Effector memory CD8-positive, alpha-beta T cell (primary cell): ENCODE results near the gene SEC14L6.
"Not testable (repeated sequence)": the region's sequence is repeated elsewhere in the genome, so short reads cannot be mapped to it uniquely, and the experiment has no call there.

Source experiments
- ATAC-seq: fragments of 150-1000 bp; cut with Tn5 transposase; replicated peaks from 2 replicates; pipeline ENCODE4 v1.10.0; 2021; ENCODE audit warnings: mild to moderate bottlenecking, moderate library complexity
- DNase-seq, 3 experiments: peaks; one replicate each; pipeline ENCODE4 v3.0.0; 2021
- H3K27ac Mint-ChIP-seq, 2 donors: one replicate each; pipeline ENCODE4 v1.8.0; 2022; ENCODE audit warnings: mild to moderate bottlenecking in 2 of 2, mixed read lengths in 2 of 2, moderate library complexity in 2 of 2
- H3K27me3 Mint-ChIP-seq, 2 donors: one replicate each; pipeline ENCODE4 v1.8.0; 2022; ENCODE audit warnings: mixed read lengths in 2 of 2
- H3K36me3 Mint-ChIP-seq: one replicate; pipeline ENCODE4 v1.8.0; 2022; ENCODE audit warnings: mild to moderate bottlenecking, moderate library complexity, mixed read lengths; ENCODE audit not compliant: insufficient read depth
- H3K4me1 Mint-ChIP-seq, 2 donors: one replicate each; pipeline ENCODE4 v1.8.0; 2022; ENCODE audit warnings: low read depth in 2 of 2, mixed read lengths in 2 of 2
- H3K4me3 Mint-ChIP-seq, 2 donors: one replicate each; pipeline ENCODE4 v1.8.0; 2022; ENCODE audit warnings: mild to moderate bottlenecking in 2 of 2, mixed read lengths in 2 of 2, moderate library complexity in 2 of 2
- H3K9me3 Mint-ChIP-seq, 2 donors: one replicate each; pipeline ENCODE4 v1.8.0; 2022; ENCODE audit warnings: mixed read lengths in 2 of 2
- total RNA-seq, 9 experiments: gene quantifications; one replicate each; lab custom pipeline; 2026; lab: John Stamatoyannopoulos, UW

Gene SEC14L6
- total RNA-seq, result 0 to 0.50 (median 0) reads per million in 9 experiments

DNA sequence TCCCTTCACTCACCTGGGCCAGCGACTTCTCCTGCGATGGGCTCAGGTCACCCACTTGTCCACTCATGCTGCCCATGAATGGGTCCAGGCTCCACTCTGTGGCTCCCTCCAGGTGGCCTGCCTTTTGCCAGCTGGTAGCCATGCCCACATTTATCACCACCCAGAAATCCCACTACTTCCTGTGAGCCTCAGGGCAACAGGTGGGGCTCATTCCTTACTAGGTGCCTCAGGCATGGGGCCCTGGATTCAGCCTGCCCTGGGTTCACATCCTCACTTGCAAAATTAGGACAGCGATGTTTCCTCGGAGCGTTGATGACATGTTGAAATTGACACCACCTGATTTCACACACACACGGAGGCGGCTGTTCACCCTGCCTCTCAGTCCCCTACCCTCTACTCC lies at the start of gene SEC14L6:
TSS of gene SEC14L6 (minus strand) at position 126 of the 400 bp plus-strand sequence. CDS start at position 67, 59 bp downstream.
- Mint-ChIP-seq H3K36me3 (no peaks in the 10 kb centered on the region), H3K9me3 (no peaks in the 10 kb centered on the region), H3K4me1 (peaks cover 3 to 4% of the 10 kb centered on the region in 2 donors), H3K27me3 (peaks cover 54 to 68% of the 10 kb centered on the region in 2 donors), H3K27ac (no peak within 1 kb of the TSS), H3K4me3 (no peak within 1 kb of the TSS)
- ATAC-seq, result no peak
- DNase-seq, result no peak

- peaks cover 7 to 12% of the 10 kb centered on the region in 2 donors for H3K27me3 Mint-ChIP-seq
- no peaks in the 10 kb centered on the region for H3K36me3 Mint-ChIP-seq
- ATAC-seq, result no peak
These were observed 49.7 kb upstream of the SEC14L6 start for GRCh38 chr22:30596199-30596598.

DNA sequence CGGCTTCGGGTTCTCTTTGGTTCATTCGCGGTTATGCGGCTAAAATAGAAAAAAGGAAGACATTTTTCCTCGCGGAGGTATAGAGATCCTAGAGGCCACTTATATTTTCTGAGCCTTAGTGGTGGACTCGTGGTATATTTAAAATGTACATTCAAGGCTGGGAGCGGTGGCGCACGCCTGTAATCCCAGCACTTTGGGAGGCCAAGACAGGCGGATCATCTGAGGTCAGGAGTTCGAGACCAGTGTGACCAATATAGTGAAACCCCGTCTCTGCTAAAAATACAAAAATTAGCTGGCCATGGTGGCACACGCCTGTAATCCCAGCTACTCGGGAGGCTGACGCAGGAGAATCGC lies 45.8 kb upstream of the SEC14L6 start:
- not testable (repeated sequence) for DNase-seq, H3K4me3 Mint-ChIP-seq, H3K27ac Mint-ChIP-seq, ATAC-seq, H3K9me3 Mint-ChIP-seq, H3K4me1 Mint-ChIP-seq
- H3K27me3 Mint-ChIP-seq, result peaks cover 7 to 12% of the 10 kb centered on the region in 2 donors
- peaks cover 20% of the 10 kb centered on the region for H3K36me3 Mint-ChIP-seq

More at GRCh38 chr22:30596199-30596598, 49.7 kb upstream of the SEC14L6 start:
- H3K4me3 Mint-ChIP-seq, result no peak overlapping the region
- H3K4me1 Mint-ChIP-seq, result no peaks in the 10 kb centered on the region
- no peak overlapping the region for H3K27ac Mint-ChIP-seq
- H3K9me3 Mint-ChIP-seq, result no peaks in the 10 kb centered on the region
- no peak for DNase-seq

GRCh38 chr22:30591588-30592359 lies 45.2 kb upstream of the SEC14L6 start, which contains the start of gene PES1:
Gene PES1, minus strand, starts transcription at chr22:30591910. Its CDS starts 77 bp downstream, at chr22:30591833.
- peak; percentile 93 to 96 (median 94) for DNase-seq
- Mint-ChIP-seq H3K9me3 (no peaks in the 10 kb centered on the region), H3K4me3 (no peak within 1 kb of the TSS), H3K27ac (no peak within 1 kb of the TSS), H3K27me3 (peaks cover 7 to 12% of the 10 kb centered on the region in 2 donors), H3K36me3 (peaks cover 26% of the 10 kb centered on the region), H3K4me1 (peaks cover 0 to 6% of the 10 kb centered on the region in 2 donors)
- peak; percentile 99 for ATAC-seq

GRCh38 chr22:30591191-30591587 lies 44.6 kb upstream of the SEC14L6 start:
- peaks cover 7 to 12% of the 10 kb centered on the region in 2 donors for H3K27me3 Mint-ChIP-seq
- no peaks in the 10 kb centered on the region for H3K9me3 Mint-ChIP-seq
- H3K4me1 Mint-ChIP-seq, result peaks cover 0 to 6% of the 10 kb centered on the region in 2 donors
- H3K36me3 Mint-ChIP-seq, result peaks cover 32% of the 10 kb centered on the region
- no peak overlapping the region for H3K4me3 Mint-ChIP-seq
- H3K27ac Mint-ChIP-seq, result no peak overlapping the region
- ATAC-seq, result no peak
- no peak for DNase-seq

GRCh38 chr22:30586414-30586813 lies 39.9 kb upstream of the SEC14L6 start:
- no peak for ATAC-seq
- no peaks in the 10 kb centered on the region for H3K27me3 Mint-ChIP-seq
- H3K36me3 Mint-ChIP-seq, result peaks cover 67% of the 10 kb centered on the region
- H3K9me3 Mint-ChIP-seq, result no peaks in the 10 kb centered on the region
- no peak for DNase-seq
- H3K4me1 Mint-ChIP-seq, result peaks cover 0 to 10% of the 10 kb centered on the region in 2 donors
- H3K27ac Mint-ChIP-seq, result peak overlapping the region in 1 of 2 donors; percentile 49
- H3K4me3 Mint-ChIP-seq, result no peak overlapping the region

GRCh38 chr22:30584441-30584840 lies 37.9 kb upstream of the SEC14L6 start:
- Mint-ChIP-seq H3K27me3 (no peaks in the 10 kb centered on the region), H3K9me3 (no peaks in the 10 kb centered on the region), H3K4me3 (no peak overlapping the region), H3K4me1 (peaks cover 0 to 4% of the 10 kb centered on the region in 2 donors), H3K27ac (no peak overlapping the region), H3K36me3 (peaks cover 71% of the 10 kb centered on the region)
- no peak for ATAC-seq
- no peak for DNase-seq

DNA sequence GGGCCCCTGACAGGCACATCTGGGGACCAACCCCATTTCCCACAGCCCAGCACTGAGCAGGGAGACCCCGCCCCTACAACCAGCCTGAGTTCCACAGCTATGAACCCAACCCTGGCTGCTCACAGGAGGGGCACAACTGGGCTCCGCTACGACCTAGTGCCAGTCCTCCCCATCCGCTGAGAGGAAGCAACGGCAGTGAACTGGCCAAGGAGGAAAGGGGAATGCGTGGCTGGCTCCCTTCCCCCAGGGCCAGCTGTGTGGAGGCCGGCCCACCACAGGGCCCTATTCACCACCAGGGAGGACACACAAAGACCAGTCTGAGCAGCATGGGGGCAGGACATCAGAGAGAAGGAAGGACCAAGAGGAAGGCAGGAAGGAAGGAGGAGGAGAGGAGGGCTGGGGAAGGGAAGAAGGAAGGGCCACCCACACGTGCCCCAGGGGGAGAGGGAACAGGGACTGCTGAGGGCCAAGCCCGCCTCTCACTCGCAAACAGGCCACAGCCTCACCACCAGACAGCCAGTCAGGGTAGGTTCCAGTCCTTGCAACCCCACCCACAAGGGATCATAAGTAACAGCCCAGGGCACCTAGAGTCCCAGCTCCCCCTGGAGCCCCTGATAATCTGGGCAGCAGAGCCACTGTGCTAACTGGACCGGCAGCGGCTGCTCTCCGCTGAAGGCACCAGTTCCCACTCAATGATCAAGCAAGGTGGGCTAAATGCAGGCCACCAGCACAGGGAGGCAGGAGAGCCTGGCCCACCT lies 36.4 kb upstream of the SEC14L6 start:
- H3K27me3 Mint-ChIP-seq, result no peaks in the 10 kb centered on the region
- H3K4me1 Mint-ChIP-seq, result peaks cover 0 to 4% of the 10 kb centered on the region in 2 donors
- DNase-seq (no peak), ATAC-seq (no peak)
- no peaks in the 10 kb centered on the region for H3K9me3 Mint-ChIP-seq
- H3K4me3 Mint-ChIP-seq, result no peak overlapping the region
- H3K36me3 Mint-ChIP-seq, result peaks cover 72% of the 10 kb centered on the region
- no peak overlapping the region for H3K27ac Mint-ChIP-seq

DNA sequence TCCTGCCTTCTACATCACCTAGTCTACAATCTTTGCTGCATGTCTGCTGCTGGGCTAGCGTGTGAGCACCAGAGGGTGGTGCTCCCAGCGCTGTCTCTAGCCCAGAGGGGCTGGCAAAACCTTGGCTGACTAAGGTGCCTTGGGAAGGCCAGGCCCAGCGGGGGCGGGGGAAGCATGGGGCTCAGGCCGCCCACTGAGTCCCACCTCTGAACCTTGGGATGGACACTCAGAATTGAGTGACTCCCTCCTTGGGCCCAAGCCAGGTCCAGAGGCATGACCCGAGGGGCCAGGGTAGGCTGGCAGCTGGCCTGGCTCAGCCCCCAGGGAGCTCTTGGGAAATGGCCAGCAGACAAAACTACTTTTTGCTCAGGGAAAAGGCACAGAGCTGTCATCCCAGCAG lies 35.5 kb upstream of the SEC14L6 start:
- ATAC-seq (no peak), DNase-seq (no peak)
- Mint-ChIP-seq H3K27me3 (no peaks in the 10 kb centered on the region), H3K27ac (no peak overlapping the region), H3K4me3 (no peak overlapping the region), H3K9me3 (no peaks in the 10 kb centered on the region), H3K4me1 (peaks cover 0 to 4% of the 10 kb centered on the region in 2 donors), H3K36me3 (peaks cover 72% of the 10 kb centered on the region)

DNA sequence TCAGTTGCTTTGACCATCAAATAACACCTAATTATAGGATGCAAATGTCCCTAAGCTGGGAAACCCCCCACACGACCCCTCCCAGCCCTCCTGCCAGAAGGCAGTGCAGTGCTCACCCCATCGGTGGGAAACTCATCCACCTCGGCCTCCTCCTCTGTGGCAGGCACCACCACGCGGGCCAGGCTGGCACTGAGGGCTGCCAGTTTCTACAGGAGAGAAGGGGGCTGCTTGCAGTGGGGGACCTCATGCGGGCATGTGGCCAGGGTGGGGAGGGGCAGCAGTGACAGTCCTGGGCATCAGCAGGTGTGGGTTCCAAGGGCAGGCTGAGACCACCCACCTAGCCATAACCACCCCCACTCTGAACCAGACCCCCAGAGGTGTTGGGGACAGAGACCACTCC lies 34.4 kb upstream of the SEC14L6 start:
- Mint-ChIP-seq H3K9me3 (no peaks in the 10 kb centered on the region), H3K27me3 (no peaks in the 10 kb centered on the region), H3K27ac (no peak overlapping the region), H3K4me3 (no peak overlapping the region), H3K36me3 (peaks cover 72% of the 10 kb centered on the region), H3K4me1 (peaks cover 0 to 4% of the 10 kb centered on the region in 2 donors)
- DNase-seq, result no peak
- ATAC-seq, result no peak

GRCh38 chr22:30578481-30578880 lies 31.9 kb upstream of the SEC14L6 start:
- Mint-ChIP-seq H3K4me3 (no peak overlapping the region), H3K36me3 (peaks cover 55% of the 10 kb centered on the region), H3K27ac (no peak overlapping the region), H3K4me1 (peaks cover 0 to 8% of the 10 kb centered on the region in 2 donors), H3K9me3 (no peaks in the 10 kb centered on the region), H3K27me3 (no peaks in the 10 kb centered on the region)
- ATAC-seq (no peak), DNase-seq (no peak)

GRCh38 chr22:30575859-30576258 lies 29.3 kb upstream of the SEC14L6 start:
- H3K4me3 Mint-ChIP-seq, result no peak overlapping the region
- no peak for DNase-seq
- no peaks in the 10 kb centered on the region for H3K9me3 Mint-ChIP-seq
- H3K27ac Mint-ChIP-seq, result no peak overlapping the region
- H3K36me3 Mint-ChIP-seq, result peaks cover 39% of the 10 kb centered on the region
- peaks cover 0 to 4% of the 10 kb centered on the region in 2 donors for H3K4me1 Mint-ChIP-seq
- no peaks in the 10 kb centered on the region for H3K27me3 Mint-ChIP-seq
- ATAC-seq, result no peak

- H3K4me3 Mint-ChIP-seq, result no peak overlapping the region
- H3K4me1 Mint-ChIP-seq, result peaks cover 0 to 4% of the 10 kb centered on the region in 2 donors
- H3K9me3 Mint-ChIP-seq, result no peaks in the 10 kb centered on the region
- H3K27ac Mint-ChIP-seq, result no peak overlapping the region
- DNase-seq, result no peak
- no peaks in the 10 kb centered on the region for H3K27me3 Mint-ChIP-seq
- ATAC-seq, result no peak
- peaks cover 38% of the 10 kb centered on the region for H3K36me3 Mint-ChIP-seq
These were observed 28.6 kb upstream of the SEC14L6 start for GRCh38 chr22:30574997-30575671.
